Tibial nerve (tissue), 4 donors: Measurements from ENCODE around the gene CD72. TPM values are rescaled to one million over a fixed set of nuclear protein-coding genes. Genes with fewer than 3 reads are reported as not detected.
A peak's percentile ranks its signal among the peaks of the same experiment; 100 is the strongest.

Experiments used
- DNase-seq, 2 donors: peaks; one replicate each; pipeline ENCODE4 v3.0.0-alpha.2; 2019; ENCODE audit warnings: low spot score in 2 of 2
- H3K27ac ChIP-seq, 4 donors: fragments of 200-600 bp; sonication (generic) in 3 of 4; one replicate each; pipeline ENCODE4 v1.5.1; 2017 to 2019; ENCODE audit warnings: mild to moderate bottlenecking in 1 of 4
- H3K27me3 ChIP-seq, 2 donors: fragments of 200-600 bp; sonication (generic) in 1 of 2; one replicate each; pipeline versions ENCODE4 v1.5.1 to v1.6.0; 2017 to 2019
- H3K36me3 ChIP-seq, 3 donors: fragments of 200-600 bp; sonication (generic); one replicate each; pipeline ENCODE4 v1.5.1; 2018 to 2019
- H3K4me1 ChIP-seq, 4 donors: fragments of 200-600 bp; sonication (generic) in 3 of 4; one replicate each; pipeline ENCODE4 v1.5.1; 2017 to 2019
- H3K4me3 ChIP-seq, 4 donors: fragments of 200-600 bp; sonication (generic) in 3 of 4; one replicate each; pipeline ENCODE4 v1.5.1; 2017 to 2019; ENCODE audit warnings: mild to moderate bottlenecking in 1 of 4, moderate library complexity in 1 of 4
- H3K9me3 ChIP-seq, 4 donors: fragments of 200-600 bp; sonication (generic) in 3 of 4; one replicate each; pipeline ENCODE4 v1.5.1; 2017 to 2019
- EP300 ChIP-seq, 2 donors: sonication (generic); formaldehyde crosslinking; IDR thresholded peaks; one replicate each; pipeline ENCODE4 v1.6.1; 2017; ENCODE audit warnings: antibody characterized with exemption in 2 of 2, mild to moderate bottlenecking in 1 of 2
- POLR2A ChIP-seq, 2 donors: fragments of 450-650 bp; IDR thresholded peaks; one replicate each; pipeline ENCODE4 v1.6.1; 2017; ENCODE audit warnings: antibody characterized with exemption in 2 of 2, mild to moderate bottlenecking in 2 of 2, moderate library complexity in 2 of 2
- WGBS, 2 donors: methylation state at CpG; one replicate each; pipeline ENCODE4 v1.1.5; 2018; 5-methylcytosine and 5-hydroxymethylcytosine counted together
- total RNA-seq, 4 donors: library from RNA; depleted of rRNA; stranded (reverse); fragments of >200 nt; gene quantifications; one replicate each; pipeline ENCODE4 v1.1.0, GENCODE V29; 2016
- TF ChIP-seq, protein P1 (sequence below), 5 experiments: fragments of 200-600 bp in 3 of 5; fragments of 450-650 bp in 2 of 5; sonication (generic) in 3 of 5; IDR thresholded peaks; one replicate each; pipeline ENCODE4 v1.5.1; 2016 to 2019; ENCODE audit warnings: antibody characterized with exemption in 5 of 5, mild to moderate bottlenecking in 3 of 5, moderate library complexity in 2 of 5

CD72 gene
- total RNA-seq, 4 donors from 2014 or later, result 1.9 to 6.0 (median 3.5) TPM; not detected in 1

- no peaks in the 10 kb centered on the region for H3K27me3 ChIP-seq
- no peak overlapping the region for H3K4me3 ChIP-seq
- H3K36me3 ChIP-seq, result no peaks in the 10 kb centered on the region
- no peaks in the 10 kb centered on the region for H3K4me1 ChIP-seq
- 88 to 90% methylated on average over 6 of the region's 6 CpGs for WGBS, 2 donors
- no peak for DNase-seq
- TF ChIP-seq EP300 (IDR thresholded peaks at IDR 0.05), result no peak
- TF ChIP-seq POLR2A (IDR thresholded peaks at IDR 0.05), result no peak
- no peaks in the 10 kb centered on the region for H3K9me3 ChIP-seq
- H3K27ac ChIP-seq, result no peak overlapping the region
Observed at GRCh38 chr9:35570709-35571504, 47.3 kb downstream of the CD72 start.

- Histone ChIP-seq H3K4me3 (no peak overlapping the region), H3K27me3 (no peaks in the 10 kb centered on the region), H3K27ac (no peak overlapping the region), H3K36me3 (no peaks in the 10 kb centered on the region), H3K9me3 (no peaks in the 10 kb centered on the region), H3K4me1 (peaks cover 0 to 8% (median under 1%) of the 10 kb centered on the region in 4 donors)
- WGBS, 2 donors, result 79 to 84% methylated on average over 5 of the region's 5 CpGs
- no peak for DNase-seq
- TF ChIP-seq POLR2A (IDR thresholded peaks at IDR 0.05) (no peak), EP300 (IDR thresholded peaks at IDR 0.05) (no peak)
- TF ChIP-seq, protein P1, sequence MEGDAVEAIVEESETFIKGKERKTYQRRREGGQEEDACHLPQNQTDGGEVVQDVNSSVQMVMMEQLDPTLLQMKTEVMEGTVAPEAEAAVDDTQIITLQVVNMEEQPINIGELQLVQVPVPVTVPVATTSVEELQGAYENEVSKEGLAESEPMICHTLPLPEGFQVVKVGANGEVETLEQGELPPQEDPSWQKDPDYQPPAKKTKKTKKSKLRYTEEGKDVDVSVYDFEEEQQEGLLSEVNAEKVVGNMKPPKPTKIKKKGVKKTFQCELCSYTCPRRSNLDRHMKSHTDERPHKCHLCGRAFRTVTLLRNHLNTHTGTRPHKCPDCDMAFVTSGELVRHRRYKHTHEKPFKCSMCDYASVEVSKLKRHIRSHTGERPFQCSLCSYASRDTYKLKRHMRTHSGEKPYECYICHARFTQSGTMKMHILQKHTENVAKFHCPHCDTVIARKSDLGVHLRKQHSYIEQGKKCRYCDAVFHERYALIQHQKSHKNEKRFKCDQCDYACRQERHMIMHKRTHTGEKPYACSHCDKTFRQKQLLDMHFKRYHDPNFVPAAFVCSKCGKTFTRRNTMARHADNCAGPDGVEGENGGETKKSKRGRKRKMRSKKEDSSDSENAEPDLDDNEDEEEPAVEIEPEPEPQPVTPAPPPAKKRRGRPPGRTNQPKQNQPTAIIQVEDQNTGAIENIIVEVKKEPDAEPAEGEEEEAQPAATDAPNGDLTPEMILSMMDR (IDR thresholded peaks at IDR 0.05), result no peak
Observed at GRCh38 chr9:35569206-35569605, 49.0 kb downstream of the CD72 start.

- peaks cover 0 to 18% (median 5%) of the 10 kb centered on the region in 4 donors for H3K4me1 ChIP-seq
- WGBS, 2 donors, result 67 to 73% methylated on average over 4 of the region's 4 CpGs
- H3K9me3 ChIP-seq, result no peaks in the 10 kb centered on the region
- no peak overlapping the region for H3K4me3 ChIP-seq
- no peak overlapping the region for H3K27ac ChIP-seq
- H3K27me3 ChIP-seq, result no peaks in the 10 kb centered on the region
- TF ChIP-seq POLR2A (IDR thresholded peaks at IDR 0.05), result no peak
- TF ChIP-seq EP300 (IDR thresholded peaks at IDR 0.05), result no peak
- TF ChIP-seq, protein P1 (IDR thresholded peaks at IDR 0.05), result no peak
- DNase-seq, result no peak
- H3K36me3 ChIP-seq, result peaks cover 0 to 1% (median 0%) of the 10 kb centered on the region in 3 donors
Observed at GRCh38 chr9:35568196-35568595, 50.0 kb downstream of the CD72 start.

DNA sequence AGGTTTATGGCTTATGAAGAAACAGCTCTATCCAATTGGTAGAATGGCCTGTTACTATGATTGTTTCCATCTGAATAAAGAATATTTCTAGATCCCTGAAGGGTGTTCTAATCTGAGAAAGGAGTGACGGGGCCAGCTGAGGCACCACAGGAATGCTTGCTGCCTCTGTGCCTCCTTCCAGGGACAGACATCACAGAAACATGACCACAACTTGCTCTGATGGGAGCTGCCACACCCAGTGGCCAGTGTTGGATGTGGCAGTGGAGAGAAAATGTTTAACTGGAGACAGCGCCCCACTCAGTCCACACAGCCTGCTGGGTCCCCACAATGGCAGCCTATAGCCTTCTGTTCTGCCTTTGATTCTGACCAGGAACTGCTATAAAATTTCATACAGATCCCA lies 51.8 kb downstream of the CD72 start:
- Histone ChIP-seq H3K9me3 (no peaks in the 10 kb centered on the region), H3K27me3 (no peaks in the 10 kb centered on the region), H3K27ac (no peak overlapping the region), H3K36me3 (peaks cover 0 to 19% (median 0%) of the 10 kb centered on the region in 3 donors), H3K4me3 (no peak overlapping the region), H3K4me1 (peaks cover 0 to 30% (median 5%) of the 10 kb centered on the region in 4 donors)
- TF ChIP-seq, protein P1 (IDR thresholded peaks at IDR 0.05), result no peak
- TF ChIP-seq EP300 (IDR thresholded peaks at IDR 0.05) (no peak), POLR2A (IDR thresholded peaks at IDR 0.05) (no peak)
- DNase-seq, result no peak
- WGBS, 2 donors, result 74 to 89% methylated on average over 2 of the region's 2 CpGs

DNA sequence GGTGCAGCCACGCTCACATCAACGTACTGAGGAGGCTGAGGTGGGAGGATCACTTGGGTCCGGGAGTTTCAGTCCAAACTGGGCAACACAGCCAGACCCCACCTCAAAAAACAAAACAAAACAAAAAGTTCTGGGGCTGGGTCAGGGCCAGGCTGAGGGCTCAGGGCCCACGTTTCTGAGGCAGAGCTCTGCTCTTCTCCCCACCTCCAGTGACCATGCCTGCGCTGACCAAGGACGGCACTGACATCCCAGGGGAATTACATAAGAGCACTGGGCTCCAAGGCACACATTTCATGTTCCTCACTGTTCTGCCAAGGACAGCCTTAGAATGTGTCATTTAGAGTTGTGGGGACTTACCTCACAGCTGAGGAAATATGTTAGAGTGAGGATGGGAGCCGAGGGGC lies 53.6 kb downstream of the CD72 start:
- no peaks in the 10 kb centered on the region for H3K9me3 ChIP-seq
- peak in 1 of 2 donors; percentile 74 for TF ChIP-seq EP300 (IDR thresholded peaks at IDR 0.05)
- TF ChIP-seq, protein P1 (IDR thresholded peaks at IDR 0.05), result no peak
- WGBS, 2 donors, result 60 to 72% methylated on average over 7 of the region's 7 CpGs
- peak overlapping the region in 2 of 4 donors; percentile 80 to 82 for H3K27ac ChIP-seq
- no peak overlapping the region for H3K4me3 ChIP-seq
- H3K4me1 ChIP-seq, result peaks cover 0 to 38% (median 5%) of the 10 kb centered on the region in 4 donors
- H3K36me3 ChIP-seq, result peaks cover 0 to 37% (median 0%) of the 10 kb centered on the region in 3 donors
- DNase-seq, result peak in 1 of 2 donors; percentile 43
- H3K27me3 ChIP-seq, result no peaks in the 10 kb centered on the region
